GM23248 (cell line): ENCODE measurements around the gene ERGIC1.

ENCODE experiments used
- EZH2 ChIP-seq: fragments of 200-600 bp; sonication (generic); IDR thresholded peaks from 2 replicates; pipeline ENCODE4 v1.6.1; 2018; ENCODE audit warnings: antibody characterized with exemption, mild to moderate bottlenecking; ENCODE audit not compliant: insufficient read depth, poor library complexity, severe bottlenecking
- EZH2phosphoT487 ChIP-seq: fragments of 200-600 bp; sonication (generic); IDR thresholded peaks from 2 replicates; pipeline ENCODE4 v1.6.1; 2018; ENCODE audit warnings: antibody characterized with exemption, moderate library complexity, mild to moderate bottlenecking, low read depth; ENCODE audit not compliant: insufficient read depth

- TF ChIP-seq EZH2 (no peak), EZH2phosphoT487 (no peak)
Measured at GRCh38 chr5:172984244-172984953, 150.3 kb downstream of the ERGIC1 start.
